ENCODE data around the gene ROR2.

Gene ROR2

GRCh38 chr9:91711755-91712601, 238.1 kb downstream of the ROR2 start:
- peaks cover 6 to 10% of the 10 kb centered on the region in 2 donors for H3K9me3 ChIP-seq (replicated peaks in 1 of 2; ENCODE audit: control insufficient read depth in 2 of 2, insufficient read depth in 1 of 2, low read depth in 1 of 2, low read length in 2 of 2)
- H2BK120ac ChIP-seq (ENCODE audit: low read depth, low read length), result no peak overlapping the region
- no peak overlapping the region for H3K18ac ChIP-seq (ENCODE audit: low read length)
- peaks cover 0 to 3% of the 10 kb centered on the region in 2 donors for H3K4me1 ChIP-seq (ENCODE audit: control insufficient read depth in 2 of 2, insufficient read depth in 1 of 2, low read depth in 1 of 2, low read length in 2 of 2)
- no peak overlapping the region for H3K14ac ChIP-seq (ENCODE audit: low read length)
- no peak overlapping the region for H3K27ac ChIP-seq (replicated peaks; ENCODE audit: low read length)
- no peak overlapping the region for H2AK5ac ChIP-seq (ENCODE audit: low read depth, low read length)
- peak overlapping the region; percentile 81 for H3K4ac ChIP-seq (ENCODE audit: low read length)
- H3K79me1 ChIP-seq (ENCODE audit: low read depth, low read length), result no peaks in the 10 kb centered on the region
- peak overlapping the region; percentile 77 for H2BK12ac ChIP-seq (ENCODE audit: low read length)
- H3K9ac ChIP-seq (ENCODE audit: low read depth, low read length, poor library complexity), result peak overlapping the region; percentile 74
- DNase-seq (ENCODE audit: low spot score), result no peak
- peaks cover 0 to 3% of the 10 kb centered on the region in 2 donors for H3K36me3 ChIP-seq (replicated peaks in 1 of 2; ENCODE audit: control insufficient read depth in 2 of 2, insufficient read depth in 2 of 2, low read length in 2 of 2)
- H2AFZ ChIP-seq (ENCODE audit: low read length), result no peak overlapping the region
- H4K91ac ChIP-seq (ENCODE audit: low read depth, low read length, poor library complexity), result peak overlapping the region; percentile 96
- peak overlapping the region; percentile 68 for H4K8ac ChIP-seq (ENCODE audit: low read depth, low read length)
- no peak overlapping the region for H3K4me2 ChIP-seq (ENCODE audit: insufficient read depth, low read length, poor library complexity, severe bottlenecking)
- 100% methylated on average over 1 of the region's 8 CpGs; no CpG with 5 or more reads in 1 of the 2 donors for WGBS, 2 donors (ENCODE audit: extremely low coverage in 2 of 2, insufficient read length in 2 of 2, insufficient replicate concordance in 1 of 2)
- H3K4me3 ChIP-seq (ENCODE audit: low read length in 2 of 2), result peak overlapping the region in 1 of 2 donors; percentile 73
- H2BK15ac ChIP-seq (ENCODE audit: low read length), result no peak overlapping the region
- H3K23ac ChIP-seq (ENCODE audit: low read depth, low read length, poor library complexity), result peak overlapping the region; percentile 69
- H3K27me3 ChIP-seq (ENCODE audit: control insufficient read depth in 3 of 3, insufficient read depth in 3 of 3, low read depth in 1 of 3, low read length in 3 of 3), result peaks cover 0 to 5% (median 0%) of the 10 kb centered on the region in 3 experiments
- H2BK5ac ChIP-seq (ENCODE audit: low read length), result no peak overlapping the region

- Histone ChIP-seq H3K4me2 (ENCODE audit: insufficient read depth, low read length, poor library complexity, severe bottlenecking) (no peak overlapping the region), H2AK5ac (ENCODE audit: low read depth, low read length) (no peak overlapping the region), H3K9me3 (replicated peaks in 1 of 2; ENCODE audit: control insufficient read depth in 2 of 2, insufficient read depth in 1 of 2, low read depth in 1 of 2, low read length in 2 of 2) (peaks cover 13 to 22% of the 10 kb centered on the region in 2 donors), H2BK5ac (ENCODE audit: low read length) (no peak overlapping the region), H3K23ac (ENCODE audit: low read depth, low read length, poor library complexity) (no peak overlapping the region), H3K27ac (replicated peaks; ENCODE audit: low read length) (no peak overlapping the region), H3K18ac (ENCODE audit: low read length) (no peak overlapping the region), H3K4me1 (ENCODE audit: control insufficient read depth in 2 of 2, insufficient read depth in 1 of 2, low read depth in 1 of 2, low read length in 2 of 2) (peaks cover 0 to 3% of the 10 kb centered on the region in 2 donors), H2BK120ac (ENCODE audit: low read depth, low read length) (no peak overlapping the region), H4K8ac (ENCODE audit: low read depth, low read length) (no peak overlapping the region), H3K4me3 (ENCODE audit: low read length in 2 of 2) (no peak overlapping the region), H2BK12ac (ENCODE audit: low read length) (no peak overlapping the region), H3K9ac (ENCODE audit: low read depth, low read length, poor library complexity) (no peak overlapping the region), H3K79me1 (ENCODE audit: low read depth, low read length) (no peaks in the 10 kb centered on the region), H4K91ac (ENCODE audit: low read depth, low read length, poor library complexity) (no peak overlapping the region), H3K14ac (ENCODE audit: low read length) (no peak overlapping the region), H2BK15ac (ENCODE audit: low read length) (no peak overlapping the region), H3K36me3 (replicated peaks in 1 of 2; ENCODE audit: control insufficient read depth in 2 of 2, insufficient read depth in 2 of 2, low read length in 2 of 2) (peaks cover 0 to 3% of the 10 kb centered on the region in 2 donors), H3K4ac (ENCODE audit: low read length) (no peak overlapping the region), H2AFZ (ENCODE audit: low read length) (peak overlapping the region; percentile 37), H3K27me3 (ENCODE audit: control insufficient read depth in 3 of 3, insufficient read depth in 3 of 3, low read depth in 1 of 3, low read length in 3 of 3) (peaks cover 0 to 5% (median 0%) of the 10 kb centered on the region in 3 experiments)
- DNase-seq (ENCODE audit: low spot score), result no peak
- WGBS, 2 donors (ENCODE audit: extremely low coverage in 2 of 2, insufficient read length in 2 of 2, insufficient replicate concordance in 1 of 2), result no CpG with 5 or more reads among the region's 8 CpGs
These were observed 239.9 kb downstream of the ROR2 start for GRCh38 chr9:91710158-91710557.

GRCh38 chr9:91705386-91705785, 244.6 kb downstream of the ROR2 start:
- no peaks in the 10 kb centered on the region for H3K36me3 ChIP-seq (replicated peaks in 1 of 2; ENCODE audit: control insufficient read depth in 2 of 2, insufficient read depth in 2 of 2, low read length in 2 of 2)
- no peak overlapping the region for H4K91ac ChIP-seq (ENCODE audit: low read depth, low read length, poor library complexity)
- H3K27me3 ChIP-seq (ENCODE audit: control insufficient read depth in 3 of 3, insufficient read depth in 3 of 3, low read depth in 1 of 3, low read length in 3 of 3), result no peaks in the 10 kb centered on the region
- WGBS, 2 donors (ENCODE audit: extremely low coverage in 2 of 2, insufficient read length in 2 of 2, insufficient replicate concordance in 1 of 2), result no CpG with 5 or more reads among the region's 1 CpG
- H3K4me2 ChIP-seq (ENCODE audit: insufficient read depth, low read length, poor library complexity, severe bottlenecking), result no peak overlapping the region
- H4K8ac ChIP-seq (ENCODE audit: low read depth, low read length), result no peak overlapping the region
- H2BK12ac ChIP-seq (ENCODE audit: low read length), result no peak overlapping the region
- no peak overlapping the region for H3K23ac ChIP-seq (ENCODE audit: low read depth, low read length, poor library complexity)
- H2BK15ac ChIP-seq (ENCODE audit: low read length), result no peak overlapping the region
- DNase-seq (ENCODE audit: low spot score), result no peak
- no peak overlapping the region for H3K4ac ChIP-seq (ENCODE audit: low read length)
- H3K14ac ChIP-seq (ENCODE audit: low read length), result no peak overlapping the region
- H3K9me3 ChIP-seq (replicated peaks in 1 of 2; ENCODE audit: control insufficient read depth in 2 of 2, insufficient read depth in 1 of 2, low read depth in 1 of 2, low read length in 2 of 2), result peaks cover 14 to 17% of the 10 kb centered on the region in 2 donors
- H3K9ac ChIP-seq (ENCODE audit: low read depth, low read length, poor library complexity), result no peak overlapping the region
- H3K79me1 ChIP-seq (ENCODE audit: low read depth, low read length), result no peaks in the 10 kb centered on the region
- H2BK120ac ChIP-seq (ENCODE audit: low read depth, low read length), result no peak overlapping the region
- H2BK5ac ChIP-seq (ENCODE audit: low read length), result no peak overlapping the region
- no peak overlapping the region for H3K4me3 ChIP-seq (ENCODE audit: low read length in 2 of 2)
- H2AK5ac ChIP-seq (ENCODE audit: low read depth, low read length), result no peak overlapping the region
- H2AFZ ChIP-seq (ENCODE audit: low read length), result no peak overlapping the region
- H3K4me1 ChIP-seq (ENCODE audit: control insufficient read depth in 2 of 2, insufficient read depth in 1 of 2, low read depth in 1 of 2, low read length in 2 of 2), result no peaks in the 10 kb centered on the region
- H3K18ac ChIP-seq (ENCODE audit: low read length), result no peak overlapping the region
- H3K27ac ChIP-seq (replicated peaks; ENCODE audit: low read length), result no peak overlapping the region

DNA sequence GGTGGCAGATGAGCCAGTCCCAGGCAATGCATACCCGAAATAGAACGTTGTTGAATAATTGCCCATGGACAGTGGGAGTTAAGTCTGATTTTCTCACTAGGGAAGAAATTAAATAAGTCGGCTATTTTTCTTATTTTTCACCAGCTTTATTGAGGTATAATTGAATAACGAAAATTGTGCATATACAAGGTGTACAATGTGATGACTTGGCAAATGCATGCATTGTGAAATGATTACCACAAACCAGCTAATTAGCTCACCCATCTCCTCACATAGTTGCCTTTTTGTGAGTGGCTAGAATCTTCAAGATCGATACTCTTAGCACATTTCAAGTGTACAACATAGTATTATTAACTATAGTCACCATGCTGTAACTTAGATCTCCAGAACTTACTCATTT, 249.6 kb downstream of the ROR2 start:
- H4K91ac ChIP-seq (ENCODE audit: low read depth, low read length, poor library complexity), result no peak overlapping the region
- H3K4me1 ChIP-seq (ENCODE audit: control insufficient read depth in 2 of 2, insufficient read depth in 1 of 2, low read depth in 1 of 2, low read length in 2 of 2), result no peaks in the 10 kb centered on the region
- no peak overlapping the region for H3K27ac ChIP-seq (replicated peaks; ENCODE audit: low read length)
- WGBS, 2 donors (ENCODE audit: extremely low coverage in 2 of 2, insufficient read length in 2 of 2, insufficient replicate concordance in 1 of 2), result no CpG with 5 or more reads among the region's 5 CpGs
- no peak overlapping the region for H3K4me3 ChIP-seq (ENCODE audit: low read length in 2 of 2)
- H3K36me3 ChIP-seq (replicated peaks in 1 of 2; ENCODE audit: control insufficient read depth in 2 of 2, insufficient read depth in 2 of 2, low read length in 2 of 2), result no peaks in the 10 kb centered on the region
- no peak overlapping the region for H2AFZ ChIP-seq (ENCODE audit: low read length)
- no peak for DNase-seq (ENCODE audit: low spot score)
- no peak overlapping the region for H3K18ac ChIP-seq (ENCODE audit: low read length)
- H3K4ac ChIP-seq (ENCODE audit: low read length), result no peak overlapping the region
- no peak overlapping the region for H3K14ac ChIP-seq (ENCODE audit: low read length)
- no peak overlapping the region for H3K9ac ChIP-seq (ENCODE audit: low read depth, low read length, poor library complexity)
- no peak overlapping the region for H2BK5ac ChIP-seq (ENCODE audit: low read length)
- H2BK120ac ChIP-seq (ENCODE audit: low read depth, low read length), result no peak overlapping the region
- H2BK12ac ChIP-seq (ENCODE audit: low read length), result no peak overlapping the region
- peaks cover 0 to 8% of the 10 kb centered on the region in 2 donors for H3K9me3 ChIP-seq (replicated peaks in 1 of 2; ENCODE audit: control insufficient read depth in 2 of 2, insufficient read depth in 1 of 2, low read depth in 1 of 2, low read length in 2 of 2)
- H3K27me3 ChIP-seq (ENCODE audit: control insufficient read depth in 3 of 3, insufficient read depth in 3 of 3, low read depth in 1 of 3, low read length in 3 of 3), result no peaks in the 10 kb centered on the region
- no peak overlapping the region for H3K4me2 ChIP-seq (ENCODE audit: insufficient read depth, low read length, poor library complexity, severe bottlenecking)
- no peak overlapping the region for H3K23ac ChIP-seq (ENCODE audit: low read depth, low read length, poor library complexity)
- no peaks in the 10 kb centered on the region for H3K79me1 ChIP-seq (ENCODE audit: low read depth, low read length)
- H4K8ac ChIP-seq (ENCODE audit: low read depth, low read length), result no peak overlapping the region
- no peak overlapping the region for H2AK5ac ChIP-seq (ENCODE audit: low read depth, low read length)
- no peak overlapping the region for H2BK15ac ChIP-seq (ENCODE audit: low read length)
